NK-92 (cell line): ENCODE measurements around the gene GOLGA7B.

Source experiments
- DNase-seq: peaks from one replicate; lab custom pipeline; 2025; ENCODE audit not compliant: unreplicated experiment; lab: John Stamatoyannopoulos, UW

Gene GOLGA7B

GRCh38 chr10:97849687-97850402 lies at the start of gene GOLGA7B:
Gene GOLGA7B, plus strand, starts transcription at chr10:97849843. Its CDS starts 461 bp downstream, at chr10:97850304.
- DNase-seq: no peak

DNA sequence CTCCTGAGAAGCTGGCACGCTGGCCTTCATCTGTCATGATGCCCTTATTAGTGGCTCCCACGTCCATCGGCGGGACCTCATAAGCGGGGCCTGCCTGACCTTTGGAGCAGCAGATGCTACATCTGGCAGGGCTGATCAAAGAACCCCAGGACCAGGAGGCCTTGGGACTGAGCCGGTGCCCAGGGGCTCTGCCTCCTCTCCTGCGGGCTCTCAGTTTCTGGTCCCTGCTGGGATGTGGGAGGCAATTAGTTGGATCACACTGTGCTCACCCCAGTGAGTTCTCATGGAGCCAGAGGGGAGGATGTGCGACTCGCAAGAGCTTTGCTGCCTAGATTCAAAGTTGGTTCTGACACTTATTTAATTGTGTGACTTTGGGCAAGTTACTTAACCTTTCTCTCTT lies 49.2 kb upstream of the GOLGA7B start:
- DNase-seq: no peak

GRCh38 chr10:97801422-97801821 lies 48.2 kb upstream of the GOLGA7B start:
- DNase-seq: no peak

DNA sequence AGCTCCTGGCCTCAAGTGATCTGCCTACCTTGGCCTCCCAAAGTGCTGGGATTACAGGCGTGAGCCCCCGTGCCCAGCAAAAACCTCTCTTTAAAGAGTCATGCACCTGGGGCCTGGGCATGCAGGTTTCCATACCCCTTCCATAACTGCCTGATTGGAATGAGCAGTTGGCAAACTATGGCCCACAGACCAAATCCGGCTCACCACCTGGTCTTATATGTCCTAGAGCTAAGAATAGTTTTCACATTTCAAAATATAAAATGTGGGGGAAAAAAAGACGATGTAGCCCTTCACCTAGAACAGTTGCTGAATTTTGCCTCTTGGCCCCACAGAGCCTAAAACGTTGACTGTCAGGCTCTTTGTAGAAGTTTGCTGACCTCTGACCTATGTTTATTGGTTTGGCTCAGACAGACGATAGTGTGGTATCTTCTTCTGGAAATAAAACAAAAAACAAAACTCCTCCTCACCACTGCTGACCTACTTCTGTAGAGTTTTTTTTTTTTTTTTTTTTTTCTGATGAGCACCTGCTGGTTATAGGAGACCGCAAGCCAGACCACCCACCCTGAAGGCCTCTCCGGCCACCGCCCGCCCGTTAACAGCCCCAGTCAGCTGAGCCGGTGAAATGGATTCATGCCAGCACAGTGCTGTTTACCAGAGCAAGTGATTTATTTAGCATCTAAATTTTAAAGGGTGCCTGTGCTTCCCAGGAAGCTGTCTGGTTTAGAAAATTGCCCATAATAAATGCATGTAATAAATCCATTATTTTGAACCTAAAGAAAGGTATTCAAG lies 44.4 kb upstream of the GOLGA7B start:
- DNase-seq: no peak

GRCh38 chr10:97805949-97806348 lies 43.7 kb upstream of the GOLGA7B start:
- DNase-seq: no peak

DNA sequence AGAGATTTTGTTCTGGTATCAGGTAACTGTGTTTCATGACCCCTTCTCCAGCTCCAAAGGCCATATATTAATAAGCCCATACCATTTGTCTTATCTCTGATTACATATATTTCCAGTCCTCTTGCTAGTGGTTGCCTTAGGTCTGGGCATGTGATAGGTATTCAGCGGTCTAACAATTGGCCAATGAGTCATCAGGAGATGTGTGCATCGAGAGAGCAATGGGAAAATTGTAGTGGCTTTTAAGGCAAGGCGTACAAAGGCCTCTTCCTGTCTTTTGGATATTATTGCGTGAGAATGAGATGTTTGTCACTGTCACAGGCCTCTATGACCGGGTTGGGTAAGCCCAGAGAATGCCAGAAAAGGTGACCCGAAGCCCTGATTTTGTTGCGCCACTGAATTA lies 39.2 kb upstream of the GOLGA7B start:
- no peak for DNase-seq

DNA sequence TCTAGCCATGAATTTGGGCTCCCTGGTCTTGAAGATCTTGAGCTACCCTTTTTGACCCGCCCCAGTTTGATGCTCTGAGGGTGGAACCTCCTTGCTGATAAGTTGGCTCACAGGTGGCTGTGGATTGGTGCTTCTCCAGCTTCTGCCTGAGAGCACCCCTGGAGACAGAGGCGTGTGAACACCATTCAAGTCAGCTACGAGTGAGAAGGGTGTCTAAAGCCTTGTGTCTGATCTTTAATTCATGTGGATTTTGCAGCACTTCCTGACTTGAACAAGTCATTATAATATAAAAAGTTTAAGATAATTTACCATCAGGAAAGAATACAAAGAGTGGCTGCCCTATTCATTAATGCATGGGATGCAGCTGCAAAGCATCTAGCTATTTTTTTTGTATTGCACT lies 37.7 kb upstream of the GOLGA7B start:
- no peak for DNase-seq

GRCh38 chr10:97812696-97813095 lies 36.9 kb upstream of the GOLGA7B start:
- DNase-seq: no peak

- no peak for DNase-seq
Observed at GRCh38 chr10:97813311-97813710, 36.3 kb upstream of the GOLGA7B start.

GRCh38 chr10:97814996-97815395 lies 34.6 kb upstream of the GOLGA7B start:
- no peak for DNase-seq

GRCh38 chr10:97816609-97817008 lies 33.0 kb upstream of the GOLGA7B start:
- DNase-seq: no peak

DNA sequence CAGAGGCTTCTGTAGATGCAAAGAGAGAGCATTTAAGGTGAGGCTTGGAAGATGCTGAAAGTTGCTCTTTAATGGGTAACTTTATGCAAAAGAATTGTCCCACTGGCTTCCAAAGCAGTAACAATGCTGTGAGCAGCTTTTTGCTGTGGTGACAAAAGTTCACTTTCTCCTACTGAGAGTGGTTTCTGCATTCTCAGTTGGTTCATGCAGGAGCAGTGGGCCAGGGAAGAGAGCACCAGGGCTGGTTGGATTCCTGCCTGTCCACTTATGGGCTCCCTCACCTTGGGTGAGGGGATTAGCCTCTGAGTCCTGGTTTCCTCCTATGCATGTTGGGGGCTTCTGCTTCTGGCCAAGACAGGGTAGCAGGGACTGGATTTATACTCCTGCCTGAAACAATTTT lies 31.1 kb upstream of the GOLGA7B start:
- no peak for DNase-seq

GRCh38 chr10:97820096-97820704 lies 29.4 kb upstream of the GOLGA7B start:
- no peak for DNase-seq

DNA sequence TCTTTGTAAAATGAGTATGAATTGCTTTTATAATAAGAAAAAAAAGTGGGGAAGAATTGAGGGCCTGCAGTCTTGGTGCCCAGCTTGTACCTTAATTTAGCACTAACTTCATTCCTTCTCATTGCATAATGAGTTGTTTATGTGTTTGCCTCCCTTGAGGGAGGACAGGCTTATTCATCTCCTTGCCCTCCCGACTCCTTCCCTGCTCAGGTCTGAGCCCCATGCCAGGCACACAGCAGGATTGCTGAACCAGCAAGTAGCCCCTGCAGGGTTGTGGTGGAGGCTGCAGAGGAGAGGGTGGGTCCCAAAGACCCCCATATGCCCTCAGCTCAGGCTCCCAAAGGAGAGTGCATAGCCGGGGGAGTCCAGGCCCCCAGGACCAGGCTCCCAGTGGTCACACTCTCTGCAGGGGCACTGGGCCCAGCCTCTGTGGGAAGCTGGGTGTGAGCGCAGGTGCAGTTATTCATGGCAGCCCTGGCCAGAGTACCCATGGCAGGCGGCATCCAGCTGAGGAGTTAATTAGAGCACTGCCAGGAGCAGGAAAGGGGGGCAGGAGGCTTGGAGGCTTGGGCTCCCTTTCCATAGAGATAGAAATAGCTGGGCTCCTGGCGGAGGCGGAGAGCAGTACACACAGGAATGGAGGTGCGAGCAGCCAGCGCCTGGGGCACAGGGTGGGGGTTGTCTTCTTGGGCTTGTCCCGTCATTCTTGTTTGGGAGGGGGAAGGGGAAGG lies 28.2 kb upstream of the GOLGA7B start:
- DNase-seq: no peak

DNA sequence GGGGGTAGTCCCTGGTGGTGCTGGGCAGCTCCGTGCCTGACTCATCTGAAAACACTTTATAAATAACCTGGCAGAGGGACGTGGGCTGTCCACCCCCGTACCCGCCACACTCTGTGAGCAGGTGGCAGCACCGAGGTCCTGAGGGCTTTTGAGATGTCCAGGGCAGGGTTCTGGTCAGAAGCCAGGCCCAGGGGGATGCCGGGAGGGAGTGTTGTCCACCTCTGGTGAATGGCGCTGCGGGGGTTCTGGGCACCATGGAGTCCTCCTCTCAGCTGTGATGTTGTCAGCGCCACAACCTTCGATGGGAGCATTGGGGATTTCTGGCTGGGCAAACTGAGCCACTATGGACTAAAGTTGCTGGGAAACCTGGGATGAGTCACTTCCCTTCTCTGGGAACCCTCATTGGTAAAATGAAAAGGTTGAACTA lies 27.4 kb upstream of the GOLGA7B start:
- DNase-seq: no peak

DNA sequence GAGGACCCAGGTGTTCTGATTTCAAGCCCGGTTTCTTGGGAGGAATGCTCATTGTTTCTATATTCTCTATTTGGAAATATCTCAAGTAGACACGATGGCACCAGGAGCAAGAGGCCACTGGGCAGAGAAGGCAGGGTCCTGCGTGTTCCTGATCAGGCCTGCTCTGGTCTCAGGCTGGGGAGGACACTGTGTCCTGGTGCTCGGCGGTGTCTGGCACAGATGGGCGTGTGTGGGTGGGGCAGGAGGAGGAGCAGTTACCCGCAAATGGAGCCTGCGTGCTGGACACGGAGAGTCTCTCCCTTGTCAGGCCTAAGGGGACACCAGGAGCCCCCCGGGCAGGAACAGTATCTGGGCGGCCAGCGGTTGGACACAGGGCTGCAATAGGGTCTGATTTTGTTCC lies 25.9 kb upstream of the GOLGA7B start:
- DNase-seq: no peak

DNA sequence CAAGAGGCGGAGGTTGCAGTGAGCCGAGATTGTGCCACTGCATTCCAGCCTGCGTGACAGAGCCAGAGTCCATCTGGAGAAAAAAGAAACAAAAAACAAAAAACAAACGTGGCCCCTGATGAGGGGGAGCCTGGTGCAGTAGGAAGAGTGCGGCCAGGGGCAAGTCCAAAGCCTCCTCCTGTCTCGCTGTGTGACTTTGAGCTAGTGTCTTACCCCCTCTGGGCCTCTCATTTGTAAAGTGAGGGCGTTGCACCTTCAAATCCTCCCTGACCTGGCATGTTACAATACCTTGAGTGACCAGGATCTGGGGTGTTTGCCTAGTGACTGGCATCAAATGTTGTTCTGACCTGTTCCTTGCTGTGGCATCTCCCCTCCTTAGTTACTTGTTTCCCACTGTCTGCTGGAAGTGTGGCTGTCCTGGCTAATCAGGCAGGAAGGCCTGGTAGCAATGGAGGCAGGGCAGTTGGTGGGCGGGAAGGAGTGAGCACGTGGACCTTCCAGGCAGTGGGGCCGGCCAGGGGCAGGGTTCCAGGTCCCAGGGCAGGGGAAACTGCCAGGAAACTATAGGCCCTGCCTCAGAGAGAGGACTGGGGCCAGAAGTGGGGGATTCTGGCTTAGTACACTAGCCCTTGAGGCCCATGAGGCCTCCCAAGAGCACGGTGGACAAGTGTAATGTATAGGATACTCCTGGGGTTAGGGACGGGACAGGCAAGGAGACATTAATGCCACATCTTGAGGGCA lies 24.5 kb upstream of the GOLGA7B start:
- DNase-seq: no peak

DNA sequence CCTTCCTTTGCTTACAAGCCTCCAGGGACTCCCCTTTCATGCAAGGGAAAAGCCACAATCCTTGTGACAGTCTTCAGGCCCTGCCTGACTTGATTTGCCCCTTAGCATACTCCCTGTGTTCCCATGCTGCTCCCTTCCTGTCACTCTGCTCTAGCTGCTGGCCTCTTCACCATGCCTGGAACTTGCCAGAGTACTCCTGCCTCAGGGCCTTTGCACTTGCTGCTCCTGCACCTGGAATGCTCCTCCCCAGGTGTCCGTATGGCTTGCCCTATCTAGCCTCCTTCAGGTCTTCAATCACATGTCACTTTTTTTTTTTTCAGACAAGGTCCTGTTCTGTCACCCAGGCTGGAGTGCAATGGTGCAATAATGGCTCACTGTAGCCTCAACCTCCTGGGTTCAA lies 22.8 kb upstream of the GOLGA7B start:
- DNase-seq: no peak

- DNase-seq: no peak
Observed at GRCh38 chr10:97827702-97828291, 21.8 kb upstream of the GOLGA7B start.

GRCh38 chr10:97828721-97829120 lies 20.9 kb upstream of the GOLGA7B start:
- no peak for DNase-seq
